HL-60 (cell line): Measurements from ENCODE around the gene SPDYE2.
"Not testable (repeated sequence)": the region's sequence is repeated elsewhere in the genome, so short reads cannot be mapped to it uniquely, and the experiment has no call there.

Experiments
- CTCF ChIP-seq: IDR thresholded peaks from one replicate; pipeline ENCODE4 v1.5.1; 2011; ENCODE audit warnings: low read length, control low read depth, inconsistent platforms; ENCODE audit not compliant: insufficient read depth
- GABPA ChIP-seq: IDR thresholded peaks from 2 replicates; pipeline ENCODE4 v1.6.1; 2012; ENCODE audit warnings: low read depth
- REST ChIP-seq: IDR thresholded peaks from 2 replicates; pipeline ENCODE4 v1.6.1; 2012; ENCODE audit warnings: low read depth; ENCODE audit not compliant: insufficient replicate concordance

- TF ChIP-seq CTCF, REST, GABPA: not testable (repeated sequence)
Measured at GRCh38 chr7:102527822-102528793, 22.9 kb upstream of the SPDYE2 start.
